HG02763 (cell line): ENCODE data around the gene MS4A8.
"Not testable (repeated sequence)": the region's sequence is repeated elsewhere in the genome, so short reads cannot be mapped to it uniquely, and the experiment has no call there.

Experiments used
- ATAC-seq: cut with Tn5 transposase; IDR thresholded peaks from one replicate; pipeline ENCODE4 v1.9.1; 2021; ENCODE audit warnings: mild to moderate bottlenecking, moderate library complexity; ENCODE audit not compliant: unreplicated experiment

Gene MS4A8

GRCh38 chr11:60724420-60724819 lies 25.0 kb downstream of the MS4A8 start, which contains the start of gene MS4A18:
TSS of gene MS4A18 (plus strand) at chr11:60724720.
- ATAC-seq: no peak

GRCh38 chr11:60725592-60725991 lies 26.2 kb downstream of the MS4A8 start:
- ATAC-seq: no peak

DNA sequence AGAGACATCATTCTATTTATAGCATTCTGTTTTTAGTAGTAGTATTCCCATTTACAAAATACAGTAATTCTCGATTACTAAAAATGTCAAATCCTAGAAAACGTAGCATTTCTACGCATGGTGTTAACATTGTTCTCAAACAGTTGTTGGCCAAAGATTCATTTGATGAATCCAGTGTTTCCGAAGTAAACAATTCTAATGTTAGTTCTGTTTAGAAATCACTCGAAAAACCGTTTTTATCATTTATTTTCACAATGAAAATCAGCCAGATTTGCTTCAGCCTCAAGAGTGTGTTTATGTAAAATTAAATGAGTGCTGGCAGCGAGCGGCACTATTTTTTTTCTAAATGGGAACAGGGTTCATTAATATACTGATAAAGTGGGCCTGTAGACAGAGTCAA lies 32.2 kb downstream of the MS4A8 start:
- no peak for ATAC-seq

DNA sequence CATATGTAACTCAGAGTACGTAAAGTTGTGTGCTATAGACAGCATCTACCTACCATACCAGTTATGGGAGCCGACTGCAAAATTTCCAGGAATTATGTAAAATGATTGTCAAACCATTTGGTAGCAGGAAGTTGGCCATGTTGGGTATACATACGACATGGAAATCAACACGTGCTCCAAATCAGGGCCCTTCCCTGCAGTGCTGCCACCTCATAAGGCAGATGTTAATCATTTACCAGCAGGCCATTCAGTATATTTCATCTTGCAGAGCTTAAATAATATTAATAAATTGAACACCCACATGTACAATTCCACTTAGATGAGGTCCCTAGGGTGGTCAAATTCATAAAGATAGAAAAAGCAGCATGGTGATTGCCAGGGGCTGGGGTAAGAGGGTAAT lies 34.9 kb downstream of the MS4A8 start:
- ATAC-seq: no peak

DNA sequence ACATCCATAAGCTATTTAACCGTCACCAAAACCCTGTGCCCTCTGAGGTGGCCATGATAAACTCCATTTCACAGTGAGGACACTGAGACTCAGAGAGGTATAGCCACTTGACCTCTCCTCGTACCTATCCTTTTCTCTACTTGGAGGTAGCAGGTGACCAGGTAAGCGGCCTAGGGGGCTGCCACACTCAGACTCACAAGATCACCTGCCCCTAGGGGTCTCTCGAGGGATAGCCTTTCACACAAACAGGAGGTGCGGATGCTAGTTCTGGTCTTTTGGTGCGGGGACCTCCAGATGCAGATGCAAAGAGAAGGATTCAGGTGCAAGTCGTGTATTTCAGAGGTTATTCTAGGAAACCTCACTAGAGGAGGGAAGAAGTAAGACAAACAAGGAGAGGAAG lies 39.7 kb downstream of the MS4A8 start:
- ATAC-seq: no peak

GRCh38 chr11:60740573-60740972 lies 41.2 kb downstream of the MS4A8 start:
- ATAC-seq: no peak

DNA sequence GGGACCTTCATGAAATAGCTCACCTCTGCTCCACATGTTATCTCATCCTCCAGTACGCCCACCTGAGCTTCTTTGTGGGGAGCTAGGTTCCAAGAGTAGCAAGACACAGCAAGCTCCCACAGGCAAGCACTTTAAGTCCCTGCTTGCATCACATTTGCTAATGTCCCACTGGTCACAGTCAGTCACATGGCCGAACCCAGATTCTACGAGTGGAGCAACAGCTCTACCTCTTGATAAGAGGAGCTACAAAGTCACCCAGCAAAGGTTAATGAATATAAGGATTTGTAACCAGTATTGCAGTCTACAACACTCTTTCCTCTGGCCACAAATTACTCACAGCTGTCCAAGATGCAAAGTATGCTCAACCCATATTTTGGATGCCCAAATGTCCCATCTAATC lies 42.0 kb downstream of the MS4A8 start:
- ATAC-seq: no peak

GRCh38 chr11:60743058-60743457 lies 43.6 kb downstream of the MS4A8 start:
- ATAC-seq: no peak

DNA sequence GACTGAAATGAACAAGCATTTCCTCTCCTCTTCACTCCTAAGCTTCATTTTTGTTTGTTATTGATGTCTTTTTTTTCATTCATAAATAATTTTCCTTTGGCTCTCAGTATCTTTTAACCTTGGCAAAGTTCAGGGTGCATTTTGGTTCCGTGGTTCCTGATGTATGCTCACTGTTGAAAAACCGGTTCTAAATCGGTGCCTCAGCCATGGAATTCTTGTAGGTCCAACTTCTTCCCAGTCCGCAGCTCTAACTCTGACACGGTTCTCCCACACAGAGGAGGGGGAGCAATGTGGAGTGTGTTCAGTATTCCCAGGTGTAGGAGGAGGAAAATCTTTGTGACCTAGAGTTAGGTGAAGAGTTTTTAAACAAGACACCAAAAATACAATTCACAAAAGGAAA lies 44.7 kb downstream of the MS4A8 start:
- no peak for ATAC-seq

DNA sequence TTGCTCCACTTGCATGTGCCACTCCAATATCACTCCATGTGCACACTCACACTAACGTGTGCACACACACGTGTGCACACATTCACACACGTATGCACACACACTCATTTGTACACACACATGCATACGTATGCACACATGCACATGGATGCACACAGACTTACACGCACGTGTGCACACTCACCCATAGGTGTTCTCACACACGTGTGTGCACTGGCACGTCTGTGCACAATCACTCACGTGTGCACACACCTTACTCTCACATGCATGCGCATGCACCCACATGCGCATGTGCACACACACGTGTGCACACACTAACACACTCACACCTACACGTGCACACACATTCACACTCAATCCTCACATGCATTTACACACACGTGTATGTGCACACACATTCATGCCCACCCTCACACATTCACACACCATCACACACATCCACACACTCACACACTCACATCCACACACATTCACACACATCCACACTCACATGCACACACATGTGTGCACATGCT lies 48.0 kb downstream of the MS4A8 start:
- ATAC-seq: no peak

DNA sequence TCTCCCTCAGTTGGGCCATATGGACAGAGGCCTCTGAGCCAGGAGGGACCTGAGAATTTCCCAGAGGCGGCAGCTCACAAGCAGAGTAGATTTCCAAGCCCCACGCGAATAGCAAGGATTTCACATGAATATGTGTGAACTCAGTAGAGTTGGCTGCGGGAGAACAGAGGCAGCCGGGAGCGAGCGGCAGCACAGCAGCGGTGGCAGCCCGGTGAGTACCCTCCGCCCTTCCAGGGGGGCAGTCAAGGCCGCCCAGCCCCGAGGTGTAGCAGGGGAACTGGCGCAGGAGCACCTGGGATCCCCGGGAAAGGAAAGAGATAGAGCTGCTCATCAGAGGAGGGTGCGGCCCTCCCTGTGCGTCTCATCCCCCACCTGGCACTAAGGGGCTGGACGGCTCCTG lies 48.8 kb downstream of the MS4A8 start:
- ATAC-seq: no peak

GRCh38 chr11:60748821-60749220 lies 49.4 kb downstream of the MS4A8 start:
- no peak for ATAC-seq

DNA sequence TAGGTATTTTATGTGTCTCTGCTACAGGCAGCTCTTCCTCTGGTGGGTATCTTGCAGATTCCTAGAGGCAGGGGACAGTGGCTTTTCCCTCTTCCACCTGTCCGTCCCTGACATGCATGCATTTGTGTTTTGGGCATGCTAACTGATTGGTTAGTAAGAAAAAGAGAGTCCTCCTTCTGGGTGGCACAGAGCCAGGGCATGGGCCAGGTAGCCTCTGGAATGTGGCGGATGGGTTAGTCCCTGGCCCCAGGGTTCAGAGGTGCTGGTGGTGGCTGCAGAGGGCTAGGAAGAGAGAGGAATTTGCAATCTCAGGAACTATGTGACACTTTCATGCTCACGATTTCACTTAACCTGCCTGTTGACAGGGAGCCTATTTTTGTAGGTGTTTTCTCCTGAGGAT lies 51.5 kb downstream of the MS4A8 start:
- ATAC-seq: no peak

DNA sequence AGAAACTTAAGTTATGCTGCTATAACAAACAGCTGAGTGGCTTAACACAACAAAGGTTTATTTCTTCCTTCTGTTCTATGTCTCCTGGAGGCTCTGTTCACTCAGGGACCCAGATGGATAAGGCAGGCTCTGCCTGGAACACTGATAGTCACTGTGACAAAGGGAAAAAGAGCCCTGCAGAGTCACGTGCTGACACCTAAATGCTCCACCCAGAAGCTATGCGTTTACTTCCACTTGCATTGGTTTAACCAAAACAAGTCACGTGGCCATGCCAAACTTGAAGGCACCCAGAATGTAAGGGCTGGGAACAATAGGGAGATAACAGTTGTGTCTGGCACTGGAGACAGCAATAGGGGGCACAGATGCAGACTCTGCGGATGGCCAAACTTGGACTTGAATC lies 53.9 kb downstream of the MS4A8 start:
- no peak for ATAC-seq

GRCh38 chr11:60754887-60755286 lies 55.5 kb downstream of the MS4A8 start:
- ATAC-seq: no peak

GRCh38 chr11:60756307-60757032 lies 57.1 kb downstream of the MS4A8 start, which contains the start of gene MS4A15:
TSS of gene MS4A15 (plus strand) at chr11:60756867. CDS start at chr11:60763734, 6,867 bp downstream.
- ATAC-seq: no peak

DNA sequence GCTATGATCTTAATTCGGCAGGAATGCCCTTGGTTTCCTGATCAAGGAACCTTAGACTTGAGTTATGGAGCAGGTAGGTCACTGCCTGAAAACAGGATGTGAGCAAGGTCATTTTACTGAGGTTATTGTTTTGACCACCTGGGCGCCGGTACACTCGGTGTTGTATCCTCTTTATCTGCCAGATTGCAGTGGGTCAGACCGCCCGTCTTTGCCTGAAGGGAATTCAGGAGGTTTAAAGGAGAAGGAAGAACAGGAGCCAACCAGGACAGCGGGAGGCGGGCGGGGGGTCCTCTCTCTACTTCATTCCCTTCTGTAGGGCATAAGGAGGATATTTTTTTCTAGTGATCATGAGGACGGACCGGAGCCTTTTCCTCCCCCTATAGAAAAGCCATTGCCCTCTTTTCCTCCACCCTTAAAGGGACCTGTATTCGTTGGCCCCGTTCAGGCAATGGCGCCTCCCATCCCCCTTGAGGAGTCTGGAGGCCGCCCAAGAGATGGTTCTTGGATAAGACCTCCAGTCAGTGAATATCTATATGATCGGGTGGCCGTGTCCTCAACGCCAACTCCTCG lies 57.9 kb downstream of the MS4A8 start:
- ATAC-seq: no peak

GRCh38 chr11:60758671-60759070 lies 59.3 kb downstream of the MS4A8 start:
- not testable (repeated sequence) for ATAC-seq

DNA sequence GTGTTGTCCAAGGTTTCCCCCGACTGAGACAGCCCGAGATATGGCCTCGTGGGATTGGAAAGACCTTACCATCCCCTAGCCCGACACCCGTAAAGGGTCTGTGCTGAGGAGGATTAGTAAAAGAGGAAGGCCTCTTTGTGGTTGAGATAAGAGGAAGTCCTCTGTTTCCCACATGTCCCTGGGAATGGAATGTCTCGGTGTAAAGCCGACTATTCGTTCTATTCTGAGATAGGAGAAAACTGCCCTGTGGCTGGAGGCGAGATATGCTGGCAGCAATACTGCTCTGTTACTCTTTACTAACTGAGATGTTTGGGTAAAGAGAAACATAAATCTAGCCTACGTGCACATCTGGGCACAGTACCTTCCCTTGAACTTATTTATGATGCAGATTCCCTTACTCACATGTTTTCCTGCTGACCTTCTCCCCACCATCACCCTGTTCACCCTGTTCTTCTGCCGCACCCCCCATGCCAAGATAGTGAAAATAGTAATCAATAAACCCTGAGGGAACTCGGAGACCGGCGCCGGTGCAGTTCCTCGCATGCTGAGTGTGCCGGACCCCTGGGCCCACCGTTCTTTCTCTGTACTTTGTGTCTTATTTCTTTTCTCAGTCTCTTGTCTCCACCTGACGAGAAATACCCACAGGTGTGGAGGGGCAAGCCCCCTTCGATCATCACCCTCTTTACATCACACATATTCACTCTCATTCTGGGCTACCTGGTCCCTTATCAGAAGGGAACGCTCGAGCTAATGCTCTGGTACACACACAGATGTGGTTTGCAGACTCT lies 60.2 kb downstream of the MS4A8 start:
- not testable (repeated sequence) for ATAC-seq

- ATAC-seq: no peak
Measured at GRCh38 chr11:60761436-60762190, 62.2 kb downstream of the MS4A8 start.
